A673 (cell line): Measurements from ENCODE around the gene MPV17. TPM values are rescaled to one million over a fixed set of nuclear protein-coding genes. Genes with fewer than 3 reads are reported as not detected.
"Not testable (repeated sequence)": the region's sequence is repeated elsewhere in the genome, so short reads cannot be mapped to it uniquely, and the experiment has no call there.

Experiments used
- BruUV-seq: library from RNA; stranded (reverse); fragments of 400-500 nt; replicated peaks from 2 replicates; lab custom pipeline; 2021; lab: Mats Ljungman, UMichigan
- CTCF ChIA-PET: fragments of 300-600 bp; sonication (Branson Sonifier 250); formaldehyde crosslinking; loops from one replicate; lab custom pipeline; 2022; ENCODE audit warnings: antibody characterized with exemption; lab: Charles Lee
- POLR2A ChIA-PET: fragments of 300-600 bp; sonication (Branson Sonifier 250); formaldehyde crosslinking; loops from one replicate; lab custom pipeline; 2022; ENCODE audit warnings: antibody characterized with exemption; ENCODE audit not compliant: low non-redundant PET; lab: Charles Lee
- DNase-seq: peaks from one replicate; pipeline ENCODE4 v3.0.0-alpha.2; 2015; ENCODE audit warnings: low spot score
- H3K27ac ChIP-seq: fragments of 200-600 bp; sonication (generic); 2 replicates; pipeline ENCODE4 v1.5.1; 2016; ENCODE audit warnings: mixed run types, low read depth, mild to moderate bottlenecking, mixed read lengths, antibody characterized with exemption, low read length; ENCODE audit not compliant: poor library complexity, severe bottlenecking
- H3K27me3 ChIP-seq: fragments of 200-600 bp; sonication (generic); replicated peaks from 2 replicates; pipeline ENCODE4 v1.6.1; 2017; ENCODE audit warnings: mixed run types, low read depth, mild to moderate bottlenecking, mixed read lengths, antibody characterized with exemption, low read length; ENCODE audit not compliant: insufficient read depth, poor library complexity
- H3K36me3 ChIP-seq: fragments of 200-600 bp; sonication (generic); 2 replicates; pipeline ENCODE4 v1.6.1; 2016; ENCODE audit warnings: mixed run types, mild to moderate bottlenecking, mixed read lengths, antibody characterized with exemption, low read length; ENCODE audit not compliant: insufficient read depth, poor library complexity, severe bottlenecking
- H3K4me1 ChIP-seq: fragments of 200-600 bp; sonication (generic); 2 replicates; pipeline ENCODE4 v1.6.1; 2017; ENCODE audit warnings: mixed run types, mild to moderate bottlenecking, mixed read lengths, antibody characterized with exemption, low read length; ENCODE audit not compliant: insufficient read depth, poor library complexity, severe bottlenecking
- H3K4me3 ChIP-seq: fragments of 200-600 bp; sonication (generic); 2 replicates; pipeline ENCODE4 v1.5.1; 2016; ENCODE audit warnings: low read depth, mixed run types, mild to moderate bottlenecking, mixed read lengths, low read length; ENCODE audit not compliant: poor library complexity, severe bottlenecking
- H3K9me3 ChIP-seq: fragments of 200-600 bp; sonication (generic); 2 replicates; pipeline ENCODE4 v1.6.1; 2016; ENCODE audit warnings: mixed run types, low read depth, mild to moderate bottlenecking, mixed read lengths, antibody characterized with exemption, low read length; ENCODE audit not compliant: poor library complexity, severe bottlenecking
- EZH2 ChIP-seq: fragments of 200-600 bp; sonication (generic); IDR thresholded peaks from 2 replicates; pipeline ENCODE4 v1.6.1; 2017; ENCODE audit warnings: borderline replicate concordance, low read depth, mild to moderate bottlenecking, mixed read lengths, antibody characterized with exemption, low read length; ENCODE audit not compliant: poor library complexity, severe bottlenecking
- intact Hi-C: fragments of 100-400 bp; cut with micrococcal nuclease; formaldehyde crosslinking; loops from one replicate; pipeline ENCODE4 v1.10.0; 2022; ENCODE audit not compliant: unreplicated experiment
- total RNA-seq: library from RNA; stranded (reverse); gene quantifications from 2 replicates; pipeline ENCODE4 v1.2.3, GENCODE V29; 2021
- TF ChIP-seq, protein P1 (sequence below): fragments of 300-800, 200-600 bp; sonication (generic); conservative IDR thresholded peaks from 2 replicates; pipeline ENCODE4 v1.5.1; 2017; ENCODE audit warnings: low read depth, mild to moderate bottlenecking, antibody characterized with exemption, low read length, moderate library complexity, mixed read lengths

MPV17 gene
- total RNA-seq, 1 experiment from 2014 or later = 66.3 TPM

DNA sequence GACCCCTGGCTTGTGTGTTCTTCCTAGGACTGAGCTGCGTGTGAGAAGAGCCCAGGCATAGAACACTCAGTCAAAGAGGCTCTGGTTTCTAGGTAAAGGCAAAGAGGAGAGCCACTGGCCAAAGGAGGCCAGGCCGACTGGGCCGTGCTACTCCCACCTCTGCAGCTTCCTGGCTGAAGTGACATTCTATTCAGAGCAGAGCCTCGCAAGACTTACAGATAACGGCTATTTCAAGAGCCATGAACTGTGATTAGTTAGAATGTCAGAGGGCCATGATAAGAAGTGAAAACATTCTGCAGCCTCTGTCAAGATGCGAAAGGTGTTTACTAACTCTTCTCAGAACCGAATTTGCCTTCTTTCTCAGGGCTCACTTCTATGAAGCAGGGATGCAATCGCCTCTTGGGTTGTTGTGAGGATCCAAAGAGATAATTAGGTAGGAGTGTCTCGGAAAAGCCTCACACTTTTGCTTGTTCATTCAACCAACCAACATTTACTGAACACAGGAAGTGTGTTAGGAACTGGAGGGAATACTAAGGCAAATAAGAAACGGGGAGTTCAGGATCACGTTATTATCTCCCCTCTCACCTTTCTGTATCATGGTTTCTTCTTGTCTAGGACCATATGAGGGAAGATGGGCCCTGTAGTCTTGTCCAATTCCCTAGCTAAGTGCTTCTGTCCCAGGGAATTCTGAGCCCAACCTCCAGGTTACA, 51.1 kb downstream of the MPV17 start:
- Histone ChIP-seq H3K4me1 (no peaks in the 10 kb centered on the region), H3K4me3 (no peak overlapping the region), H3K27me3 (no peaks in the 10 kb centered on the region), H3K9me3 (no peaks in the 10 kb centered on the region), H3K36me3 (no peaks in the 10 kb centered on the region), H3K27ac (no peak overlapping the region)
- no TSS peak for BruUV-seq
- no peak for DNase-seq
- CTCF ChIA-PET = no interaction called here
- TF ChIP-seq, protein P1, sequence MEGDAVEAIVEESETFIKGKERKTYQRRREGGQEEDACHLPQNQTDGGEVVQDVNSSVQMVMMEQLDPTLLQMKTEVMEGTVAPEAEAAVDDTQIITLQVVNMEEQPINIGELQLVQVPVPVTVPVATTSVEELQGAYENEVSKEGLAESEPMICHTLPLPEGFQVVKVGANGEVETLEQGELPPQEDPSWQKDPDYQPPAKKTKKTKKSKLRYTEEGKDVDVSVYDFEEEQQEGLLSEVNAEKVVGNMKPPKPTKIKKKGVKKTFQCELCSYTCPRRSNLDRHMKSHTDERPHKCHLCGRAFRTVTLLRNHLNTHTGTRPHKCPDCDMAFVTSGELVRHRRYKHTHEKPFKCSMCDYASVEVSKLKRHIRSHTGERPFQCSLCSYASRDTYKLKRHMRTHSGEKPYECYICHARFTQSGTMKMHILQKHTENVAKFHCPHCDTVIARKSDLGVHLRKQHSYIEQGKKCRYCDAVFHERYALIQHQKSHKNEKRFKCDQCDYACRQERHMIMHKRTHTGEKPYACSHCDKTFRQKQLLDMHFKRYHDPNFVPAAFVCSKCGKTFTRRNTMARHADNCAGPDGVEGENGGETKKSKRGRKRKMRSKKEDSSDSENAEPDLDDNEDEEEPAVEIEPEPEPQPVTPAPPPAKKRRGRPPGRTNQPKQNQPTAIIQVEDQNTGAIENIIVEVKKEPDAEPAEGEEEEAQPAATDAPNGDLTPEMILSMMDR = no peak
- no peak for TF ChIP-seq EZH2
- intact Hi-C loops = no loop called here
- POLR2A ChIA-PET = no interaction called here

DNA sequence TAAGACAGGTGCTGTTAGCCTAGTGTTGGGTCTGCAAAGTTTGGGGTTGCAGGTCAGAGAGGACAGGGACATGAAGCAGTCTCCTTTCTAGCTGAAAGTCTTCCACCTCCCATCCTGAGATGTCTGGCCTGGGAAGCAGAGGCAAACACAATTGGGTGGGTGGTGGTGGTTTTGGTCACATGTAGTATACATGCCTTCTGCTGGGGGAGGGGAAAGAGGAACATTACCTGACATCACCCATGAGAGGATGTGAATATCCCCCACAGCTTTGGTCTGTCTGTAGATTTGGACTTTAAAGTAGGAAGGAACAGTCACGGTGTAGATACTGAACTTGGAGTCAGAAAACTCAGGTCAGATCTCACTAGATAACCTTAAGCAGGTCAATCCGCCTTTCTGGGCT, 52.2 kb downstream of the MPV17 start:
- CTCF ChIA-PET = interaction anchor here (0.6 to 1.4 kb wide), 2 partner anchors 33 to 139 kb away, joined by 3 to 5 read pairs; partner anchors contain the start of gene PPM1G
- POLR2A ChIA-PET = no interaction called here
- no peaks in the 10 kb centered on the region for H3K9me3 ChIP-seq
- no peak for TF ChIP-seq EZH2
- TF ChIP-seq, protein P1 = no peak
- intact Hi-C loops = no loop called here
- no TSS peak for BruUV-seq
- no peak for DNase-seq
- no peaks in the 10 kb centered on the region for H3K36me3 ChIP-seq
- no peaks in the 10 kb centered on the region for H3K4me1 ChIP-seq
- H3K4me3 ChIP-seq = no peak overlapping the region
- H3K27me3 ChIP-seq = no peaks in the 10 kb centered on the region
- no peak overlapping the region for H3K27ac ChIP-seq

DNA sequence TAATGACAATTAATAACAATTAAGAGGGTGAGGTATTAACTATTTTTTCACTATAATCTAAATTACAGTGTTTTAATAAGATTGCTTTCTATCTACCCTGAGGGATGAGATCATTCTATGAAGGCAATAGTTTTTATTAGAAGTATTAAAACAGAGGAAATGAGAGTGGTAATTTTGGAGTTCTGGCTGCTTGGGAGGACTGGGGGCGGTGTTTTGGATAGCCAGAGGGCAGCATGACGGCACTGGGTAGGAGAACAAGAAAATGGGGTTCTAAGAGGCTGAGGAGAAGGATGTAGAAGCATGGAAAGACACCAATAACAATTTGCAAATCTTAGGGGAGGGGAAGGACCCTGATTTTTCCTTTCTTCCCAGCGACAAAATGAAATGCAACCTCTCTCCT, 52.8 kb downstream of the MPV17 start:
- no peaks in the 10 kb centered on the region for H3K36me3 ChIP-seq
- intact Hi-C loops = no loop called here
- no peak for DNase-seq
- no peaks in the 10 kb centered on the region for H3K9me3 ChIP-seq
- TF ChIP-seq EZH2 = no peak
- TF ChIP-seq, protein P1 = no peak
- no peaks in the 10 kb centered on the region for H3K27me3 ChIP-seq
- ChIA-PET POLR2A (no interaction called here), CTCF (interaction anchor here (0.6 to 1.4 kb wide), 2 partner anchors 33 to 139 kb away, joined by 3 to 5 read pairs; partner anchors contain the start of gene PPM1G)
- BruUV-seq = no TSS peak
- H3K4me3 ChIP-seq = no peak overlapping the region
- no peak overlapping the region for H3K27ac ChIP-seq
- no peaks in the 10 kb centered on the region for H3K4me1 ChIP-seq

DNA sequence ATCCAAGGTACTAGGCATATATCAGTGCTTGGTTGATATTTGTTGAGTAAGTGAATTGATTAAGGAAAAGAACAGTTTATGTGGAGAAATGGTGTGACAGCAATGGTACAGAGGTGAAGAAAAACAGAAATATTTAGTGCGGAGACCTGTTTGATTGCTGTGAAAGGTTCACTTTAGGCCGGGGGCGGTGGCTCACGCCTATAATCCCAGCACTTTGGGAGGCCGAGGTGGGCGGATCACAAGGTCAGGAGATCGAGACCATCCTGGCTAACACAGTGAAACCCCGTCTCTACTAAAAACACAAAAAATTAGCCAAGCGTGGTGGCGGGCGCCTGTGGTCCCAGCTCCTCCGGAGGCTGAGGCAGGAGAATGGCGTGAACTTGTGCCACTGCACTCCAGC, 54.6 kb downstream of the MPV17 start:
- H3K9me3 ChIP-seq, H3K4me3 ChIP-seq, H3K27me3 ChIP-seq, CTCF ChIA-PET, DNase-seq, intact Hi-C loops, BruUV-seq, H3K36me3 ChIP-seq, POLR2A ChIA-PET, H3K27ac ChIP-seq: not testable (repeated sequence)
- peaks cover 11% of the 10 kb centered on the region for H3K4me1 ChIP-seq
